ENCODE results near the gene CSPG4.

- TF ChIP-seq CTCF (conservative IDR thresholded peaks at IDR 0.05) (no peak), EZH2 (IDR thresholded peaks at IDR 0.05; ENCODE audit: low read depth) (no peak)
Measured at GRCh38 chr15:75653347-75653913, 59.2 kb downstream of the CSPG4 start.
